Esophagus squamous epithelium (tissue), 4 donors: ENCODE data around the gene FIGNL2.

Experiments used
- POLR2A ChIP-seq, 4 donors: fragments of 450-650 bp; IDR thresholded peaks; one replicate each; pipeline ENCODE4 v1.6.1; 2017; ENCODE audit warnings: antibody characterized with exemption in 4 of 4, mild to moderate bottlenecking in 4 of 4, moderate library complexity in 3 of 4
- TF ChIP-seq, protein P1 (sequence below), 6 experiments: fragments of 450-650 bp in 4 of 6; fragments of 200-600 bp in 2 of 6; sonication (generic) in 2 of 6; IDR thresholded peaks; one replicate each; pipeline ENCODE4 v1.5.1; 2016 to 2019; ENCODE audit warnings: antibody characterized with exemption in 6 of 6, mild to moderate bottlenecking in 4 of 6, moderate library complexity in 4 of 6

DNA sequence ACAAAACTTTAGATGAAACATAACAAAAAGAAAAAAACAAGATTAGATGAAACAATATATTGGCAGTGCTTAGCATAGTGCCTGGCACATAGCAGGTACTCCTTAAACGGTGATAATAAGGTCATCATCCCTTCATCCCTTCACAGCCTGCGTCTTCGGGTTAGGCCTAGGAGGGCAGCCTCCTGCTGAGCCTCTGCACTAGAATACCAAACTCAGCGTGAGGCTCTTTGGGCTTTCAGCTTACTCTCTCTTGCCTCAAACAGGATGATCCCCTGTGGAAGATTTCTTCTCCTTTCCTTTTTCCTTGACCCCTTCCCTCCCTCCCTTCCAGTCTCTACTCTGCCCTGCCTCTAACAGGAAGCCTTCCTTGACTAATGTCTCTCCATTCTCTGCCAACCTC lies 14.4 kb upstream of the FIGNL2 start:
- no peak for TF ChIP-seq POLR2A (IDR thresholded peaks at IDR 0.05)
- TF ChIP-seq, protein P1, sequence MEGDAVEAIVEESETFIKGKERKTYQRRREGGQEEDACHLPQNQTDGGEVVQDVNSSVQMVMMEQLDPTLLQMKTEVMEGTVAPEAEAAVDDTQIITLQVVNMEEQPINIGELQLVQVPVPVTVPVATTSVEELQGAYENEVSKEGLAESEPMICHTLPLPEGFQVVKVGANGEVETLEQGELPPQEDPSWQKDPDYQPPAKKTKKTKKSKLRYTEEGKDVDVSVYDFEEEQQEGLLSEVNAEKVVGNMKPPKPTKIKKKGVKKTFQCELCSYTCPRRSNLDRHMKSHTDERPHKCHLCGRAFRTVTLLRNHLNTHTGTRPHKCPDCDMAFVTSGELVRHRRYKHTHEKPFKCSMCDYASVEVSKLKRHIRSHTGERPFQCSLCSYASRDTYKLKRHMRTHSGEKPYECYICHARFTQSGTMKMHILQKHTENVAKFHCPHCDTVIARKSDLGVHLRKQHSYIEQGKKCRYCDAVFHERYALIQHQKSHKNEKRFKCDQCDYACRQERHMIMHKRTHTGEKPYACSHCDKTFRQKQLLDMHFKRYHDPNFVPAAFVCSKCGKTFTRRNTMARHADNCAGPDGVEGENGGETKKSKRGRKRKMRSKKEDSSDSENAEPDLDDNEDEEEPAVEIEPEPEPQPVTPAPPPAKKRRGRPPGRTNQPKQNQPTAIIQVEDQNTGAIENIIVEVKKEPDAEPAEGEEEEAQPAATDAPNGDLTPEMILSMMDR (IDR thresholded peaks at IDR 0.05), result no peak
